ENCODE results near the gene CAP2. TPM values are rescaled to one million over a fixed set of nuclear protein-coding genes. Genes with fewer than 3 reads are reported as not detected.

The CAP2 gene, protein sequence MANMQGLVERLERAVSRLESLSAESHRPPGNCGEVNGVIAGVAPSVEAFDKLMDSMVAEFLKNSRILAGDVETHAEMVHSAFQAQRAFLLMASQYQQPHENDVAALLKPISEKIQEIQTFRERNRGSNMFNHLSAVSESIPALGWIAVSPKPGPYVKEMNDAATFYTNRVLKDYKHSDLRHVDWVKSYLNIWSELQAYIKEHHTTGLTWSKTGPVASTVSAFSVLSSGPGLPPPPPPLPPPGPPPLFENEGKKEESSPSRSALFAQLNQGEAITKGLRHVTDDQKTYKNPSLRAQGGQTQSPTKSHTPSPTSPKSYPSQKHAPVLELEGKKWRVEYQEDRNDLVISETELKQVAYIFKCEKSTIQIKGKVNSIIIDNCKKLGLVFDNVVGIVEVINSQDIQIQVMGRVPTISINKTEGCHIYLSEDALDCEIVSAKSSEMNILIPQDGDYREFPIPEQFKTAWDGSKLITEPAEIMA
- not detected for total RNA-seq
- polyA plus RNA-seq = not detected
- not detected for total RNA-seq

DNA sequence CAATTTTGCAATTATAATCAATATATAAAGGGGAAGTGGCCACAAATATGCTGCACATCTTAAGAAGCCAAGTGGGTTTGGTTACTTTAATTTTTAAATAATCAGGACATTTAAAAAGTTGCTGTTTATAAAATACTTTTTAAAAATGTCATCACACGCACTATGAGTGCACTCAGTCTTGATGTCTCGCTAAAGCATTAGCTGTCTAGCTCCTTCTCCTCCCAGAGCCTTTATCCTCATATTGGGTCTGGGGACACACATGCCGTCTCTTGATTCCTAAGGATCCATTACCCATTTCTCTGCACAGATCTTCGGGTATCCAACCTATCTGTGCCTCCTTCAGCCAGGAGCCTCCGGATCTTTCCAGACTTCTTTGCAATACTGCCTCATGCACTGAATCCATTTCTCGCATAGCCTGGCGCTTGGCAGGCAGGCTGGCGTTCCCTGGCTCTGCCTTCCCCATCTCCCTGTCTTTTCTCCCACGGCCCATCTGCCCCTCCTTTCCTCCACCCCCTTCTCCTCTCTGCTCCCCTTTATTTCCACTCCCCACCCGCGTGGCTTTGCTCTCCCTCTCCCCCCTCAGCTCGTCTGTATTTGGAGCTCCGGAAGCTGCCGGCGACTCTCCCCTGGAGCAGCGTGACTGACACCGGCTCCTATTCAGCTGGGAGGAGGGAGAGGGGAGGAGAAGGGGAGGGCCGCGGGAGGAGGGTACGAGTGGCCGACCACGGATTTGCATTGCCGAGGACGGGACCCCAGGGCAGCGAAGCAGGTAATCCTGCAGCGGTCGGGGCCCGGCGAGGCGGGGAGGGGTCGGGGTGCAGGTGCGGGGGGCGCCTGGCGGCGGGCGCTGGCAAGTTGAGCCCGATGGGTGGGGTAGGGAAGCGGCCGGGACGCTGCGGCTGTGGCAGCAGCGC, at the start of gene CAP2:
Gene CAP2, plus strand, starts transcription at position 618 of the 914 bp plus-strand sequence. CDS start 27,961 bp downstream, outside the sequence.
- Histone ChIP-seq H3K4me1 (ENCODE audit: control insufficient read depth in 2 of 2, insufficient read depth in 2 of 2, low read length in 2 of 2) (no peaks in the 10 kb centered on the region), H3K9me3 (ENCODE audit: control insufficient read depth in 2 of 3, low read length in 3 of 3) (no peaks in the 10 kb centered on the region), H3K36me3 (ENCODE audit: control insufficient read depth in 2 of 3, insufficient read depth in 3 of 3, low read length in 3 of 3) (no peaks in the 10 kb centered on the region), H3K27me3 (ENCODE audit: control insufficient read depth in 2 of 2, insufficient read depth in 2 of 2, low read length in 2 of 2) (peaks cover 0 to 5% of the 10 kb centered on the region in 2 donors), H3K4me3 (ENCODE audit: low read length) (no peak within 1 kb of the TSS), H3K27ac (ENCODE audit: low read depth, low read length) (no peak within 1 kb of the TSS)
- Mint-ChIP-seq H3K4me1 (peaks cover 0 to 10% (median 8%) of the 10 kb centered on the region in 7 donors), H3K27ac (no peak within 1 kb of the TSS), H3K9me3 (peaks cover 0 to 8% (median 0%) of the 10 kb centered on the region in 11 donors), H3K36me3 (no peaks in the 10 kb centered on the region), H3K27me3 (peaks cover 58 to 77% (median 74%) of the 10 kb centered on the region in 5 donors), H3K4me3 (peak within 1 kb of the TSS; percentile 40 to 80 (median 58))
- peak in 1 of 9 donors; percentile 1 for DNase-seq
- CTCF ChIA-PET = no interaction called here
- intact Hi-C loops (cut with micrococcal nuclease) = no loop called here
- POLR2A ChIA-PET = no interaction called here
- ATAC-seq = no peak

DNA sequence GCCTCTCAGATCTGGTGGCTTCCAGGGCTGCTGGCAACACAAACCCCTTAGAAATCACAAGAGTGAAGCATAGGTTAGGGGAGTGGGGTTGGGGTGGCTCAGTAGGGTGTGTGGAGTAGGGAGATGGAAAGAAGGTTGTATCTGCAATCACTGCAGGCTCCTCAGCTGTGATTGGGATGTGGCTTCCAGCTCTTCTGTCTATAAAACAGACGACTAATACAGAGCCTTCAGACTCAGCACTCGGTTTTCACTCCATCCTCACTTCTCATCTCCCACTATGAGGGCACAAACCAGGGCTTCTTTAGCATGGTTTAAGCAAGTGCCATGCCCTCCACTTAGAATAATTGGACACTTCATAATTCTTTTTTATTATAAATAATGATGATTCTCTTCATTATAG, 46.4 kb upstream of the CAP2 start:
- Histone ChIP-seq H3K4me1 (ENCODE audit: control insufficient read depth in 2 of 2, insufficient read depth in 2 of 2, low read length in 2 of 2) (no peaks in the 10 kb centered on the region), H3K36me3 (ENCODE audit: control insufficient read depth in 2 of 3, insufficient read depth in 3 of 3, low read length in 3 of 3) (no peaks in the 10 kb centered on the region), H3K27ac (ENCODE audit: low read depth, low read length) (no peak overlapping the region), H3K4me3 (ENCODE audit: low read length) (no peak overlapping the region), H3K9me3 (ENCODE audit: control insufficient read depth in 2 of 3, low read length in 3 of 3) (no peaks in the 10 kb centered on the region), H3K27me3 (ENCODE audit: control insufficient read depth in 2 of 2, insufficient read depth in 2 of 2, low read length in 2 of 2) (no peaks in the 10 kb centered on the region)
- ChIA-PET POLR2A (no interaction called here), CTCF (no interaction called here)
- Mint-ChIP-seq H3K36me3 (no peaks in the 10 kb centered on the region), H3K27ac (no peak overlapping the region), H3K27me3 (peaks cover 0 to 12% (median 8%) of the 10 kb centered on the region in 5 donors), H3K9me3 (peaks cover 0 to 5% (median 1%) of the 10 kb centered on the region in 11 donors), H3K4me3 (no peak overlapping the region), H3K4me1 (no peaks in the 10 kb centered on the region)
- DNase-seq = no peak
- intact Hi-C loops (cut with micrococcal nuclease) = no loop called here
- no peak for ATAC-seq

DNA sequence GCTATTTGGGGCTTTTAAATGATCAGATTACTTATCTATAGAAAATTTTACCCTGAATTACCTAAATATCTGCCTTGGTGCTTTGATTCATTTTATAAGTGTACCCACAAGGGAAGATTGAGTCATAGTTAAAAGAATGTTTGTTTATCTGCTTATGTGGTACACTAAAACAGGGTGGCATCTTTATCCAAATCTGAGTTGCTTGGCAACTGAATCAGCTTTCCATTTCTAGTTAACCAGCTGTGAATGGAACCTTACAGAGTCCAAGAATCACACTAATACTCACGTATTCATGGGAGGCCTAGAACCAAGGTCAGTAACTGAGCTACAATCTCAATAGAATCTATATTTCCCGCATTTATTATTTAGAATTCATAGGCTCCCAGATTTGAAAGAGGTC, 44.0 kb upstream of the CAP2 start:
- CTCF ChIA-PET = no interaction called here
- Histone ChIP-seq H3K27me3 (ENCODE audit: control insufficient read depth in 2 of 2, insufficient read depth in 2 of 2, low read length in 2 of 2) (no peaks in the 10 kb centered on the region), H3K4me3 (ENCODE audit: low read length) (no peak overlapping the region), H3K36me3 (ENCODE audit: control insufficient read depth in 2 of 3, insufficient read depth in 3 of 3, low read length in 3 of 3) (no peaks in the 10 kb centered on the region), H3K9me3 (ENCODE audit: control insufficient read depth in 2 of 3, low read length in 3 of 3) (no peaks in the 10 kb centered on the region), H3K27ac (ENCODE audit: low read depth, low read length) (no peak overlapping the region), H3K4me1 (ENCODE audit: control insufficient read depth in 2 of 2, insufficient read depth in 2 of 2, low read length in 2 of 2) (no peaks in the 10 kb centered on the region)
- no peak for ATAC-seq
- intact Hi-C loops (cut with micrococcal nuclease) = no loop called here
- no peak for DNase-seq
- H3K4me1 Mint-ChIP-seq = no peaks in the 10 kb centered on the region
- no peaks in the 10 kb centered on the region for H3K36me3 Mint-ChIP-seq
- POLR2A ChIA-PET = no interaction called here
- no peak overlapping the region for H3K27ac Mint-ChIP-seq
- no peak overlapping the region for H3K4me3 Mint-ChIP-seq
- H3K9me3 Mint-ChIP-seq = no peaks in the 10 kb centered on the region
- H3K27me3 Mint-ChIP-seq = peaks cover 2 to 11% (median 5%) of the 10 kb centered on the region in 5 donors

DNA sequence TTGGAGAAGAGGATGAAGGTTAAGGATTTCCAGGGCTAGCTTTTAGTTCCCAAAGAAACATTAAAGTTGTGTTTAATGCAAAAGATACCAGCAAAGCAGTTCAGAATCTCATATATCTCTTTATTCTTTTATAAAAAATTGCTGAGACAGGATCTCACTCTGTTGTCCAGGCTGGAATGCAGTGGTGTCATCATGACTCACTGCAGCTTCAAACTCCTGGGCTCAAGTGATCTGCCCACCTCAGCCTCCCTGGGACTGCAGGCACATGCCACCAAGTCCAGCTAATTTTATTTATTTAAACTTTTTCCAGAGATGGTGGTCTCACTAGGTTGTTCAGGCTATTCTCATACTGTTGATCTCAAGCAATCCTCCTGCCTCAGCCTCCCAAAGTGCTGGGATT, 41.1 kb upstream of the CAP2 start:
- Histone ChIP-seq H3K4me3 (ENCODE audit: low read length) (no peak overlapping the region), H3K36me3 (ENCODE audit: control insufficient read depth in 2 of 3, insufficient read depth in 3 of 3, low read length in 3 of 3) (no peaks in the 10 kb centered on the region), H3K9me3 (ENCODE audit: control insufficient read depth in 2 of 3, low read length in 3 of 3) (no peaks in the 10 kb centered on the region), H3K27me3 (ENCODE audit: control insufficient read depth in 2 of 2, insufficient read depth in 2 of 2, low read length in 2 of 2) (no peaks in the 10 kb centered on the region), H3K4me1 (ENCODE audit: control insufficient read depth in 2 of 2, insufficient read depth in 2 of 2, low read length in 2 of 2) (no peaks in the 10 kb centered on the region), H3K27ac (ENCODE audit: low read depth, low read length) (no peak overlapping the region)
- DNase-seq (no peak), ATAC-seq (no peak)
- Mint-ChIP-seq H3K4me1 (no peaks in the 10 kb centered on the region), H3K36me3 (no peaks in the 10 kb centered on the region), H3K27me3 (peaks cover 0 to 11% (median 4%) of the 10 kb centered on the region in 5 donors), H3K27ac (no peak overlapping the region), H3K4me3 (no peak overlapping the region), H3K9me3 (peaks cover 0 to 2% (median 0%) of the 10 kb centered on the region in 11 donors)
- intact Hi-C loops (cut with micrococcal nuclease) = no loop called here
- ChIA-PET POLR2A (no interaction called here), CTCF (no interaction called here)

DNA sequence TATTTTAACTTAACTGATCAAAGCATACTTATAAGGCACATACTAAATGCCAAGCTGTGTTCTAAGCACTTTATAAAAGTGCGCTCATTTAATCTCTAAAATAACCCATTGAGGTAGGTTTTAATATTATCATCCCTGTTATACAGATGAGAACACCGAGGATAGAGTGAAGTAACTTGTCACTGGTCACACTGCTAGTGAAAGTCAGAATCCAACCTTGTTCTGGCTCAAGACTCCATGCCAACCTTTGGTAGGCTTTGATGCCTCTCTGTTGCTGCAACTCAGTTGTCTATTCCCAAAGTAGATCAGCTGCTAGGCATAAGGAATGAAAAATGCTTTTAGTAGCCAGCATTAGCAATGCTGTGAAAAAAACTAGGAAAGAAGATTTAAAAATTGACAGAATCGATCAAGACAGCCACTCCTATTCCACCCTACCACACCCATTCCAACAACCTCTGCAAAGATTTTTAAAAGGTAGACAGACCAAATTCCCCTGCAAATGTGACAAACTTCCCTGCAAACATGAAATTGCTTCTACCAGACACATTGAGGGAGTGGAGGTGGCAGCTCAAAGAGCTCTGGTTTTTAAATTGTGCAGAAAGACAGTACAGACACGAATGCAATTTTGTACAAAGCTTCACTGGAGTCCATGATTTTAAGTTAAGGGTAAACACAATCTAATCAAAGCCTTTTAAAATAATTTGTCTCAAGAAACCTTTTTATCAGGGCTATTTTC, 39.8 kb upstream of the CAP2 start:
- ChIA-PET POLR2A (no interaction called here), CTCF (no interaction called here)
- H3K36me3 ChIP-seq (ENCODE audit: control insufficient read depth in 2 of 3, insufficient read depth in 3 of 3, low read length in 3 of 3) = no peaks in the 10 kb centered on the region
- no peaks in the 10 kb centered on the region for H3K9me3 ChIP-seq (ENCODE audit: control insufficient read depth in 2 of 3, low read length in 3 of 3)
- no peak overlapping the region for H3K4me3 ChIP-seq (ENCODE audit: low read length)
- intact Hi-C loops (cut with micrococcal nuclease) = no loop called here
- H3K9me3 Mint-ChIP-seq = peaks cover 0 to 2% (median 0%) of the 10 kb centered on the region in 11 donors
- no peaks in the 10 kb centered on the region for H3K36me3 Mint-ChIP-seq
- H3K4me1 ChIP-seq (ENCODE audit: control insufficient read depth in 2 of 2, insufficient read depth in 2 of 2, low read length in 2 of 2) = no peaks in the 10 kb centered on the region
- H3K4me3 Mint-ChIP-seq = no peak overlapping the region
- peaks cover 0 to 11% (median 4%) of the 10 kb centered on the region in 5 donors for H3K27me3 Mint-ChIP-seq
- no peak overlapping the region for H3K27ac ChIP-seq (ENCODE audit: low read depth, low read length)
- no peaks in the 10 kb centered on the region for H3K4me1 Mint-ChIP-seq
- DNase-seq (no peak), ATAC-seq (no peak)
- H3K27me3 ChIP-seq (ENCODE audit: control insufficient read depth in 2 of 2, insufficient read depth in 2 of 2, low read length in 2 of 2) = no peaks in the 10 kb centered on the region
- H3K27ac Mint-ChIP-seq = no peak overlapping the region

DNA sequence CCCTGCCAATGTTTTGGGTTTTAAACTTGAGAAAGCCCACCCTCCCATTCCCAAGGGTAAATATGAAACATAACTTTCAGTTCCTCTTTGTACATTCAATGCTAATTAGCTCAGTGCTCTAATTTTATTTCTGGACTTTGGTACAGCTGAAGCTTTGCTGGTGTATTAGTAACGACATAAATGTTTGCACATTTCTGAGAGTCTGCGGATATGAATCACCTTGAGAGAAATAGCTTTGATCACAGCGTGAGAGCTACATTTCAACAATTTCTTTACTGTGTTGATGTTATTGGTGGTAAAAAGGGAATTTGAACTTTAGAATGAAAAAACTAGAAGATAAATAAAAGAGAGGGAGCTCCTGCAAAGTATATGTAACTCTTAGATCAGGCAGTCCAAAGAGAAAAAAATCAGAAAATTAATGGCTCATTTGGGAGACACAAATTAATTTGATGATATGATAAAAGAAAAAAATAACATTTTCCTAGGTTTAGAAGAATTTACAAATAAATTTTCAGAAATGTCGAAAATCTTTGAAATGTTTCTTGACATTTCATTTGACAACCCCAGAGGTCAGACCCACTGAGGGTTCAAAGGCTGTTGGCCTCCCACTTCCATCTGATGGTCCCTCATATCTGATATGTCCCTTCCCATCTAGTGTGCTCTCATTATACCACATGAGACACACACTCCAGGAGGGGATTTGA, 38.5 kb upstream of the CAP2 start:
- POLR2A ChIA-PET = no interaction called here
- peaks cover 0 to 6% (median 0%) of the 10 kb centered on the region in 11 donors for H3K9me3 Mint-ChIP-seq
- CTCF ChIA-PET = no interaction called here
- no peak for DNase-seq
- no peak overlapping the region for H3K27ac ChIP-seq (ENCODE audit: low read depth, low read length)
- no peaks in the 10 kb centered on the region for H3K36me3 ChIP-seq (ENCODE audit: control insufficient read depth in 2 of 3, insufficient read depth in 3 of 3, low read length in 3 of 3)
- no peak overlapping the region for H3K4me3 ChIP-seq (ENCODE audit: low read length)
- H3K27ac Mint-ChIP-seq = no peak overlapping the region
- H3K9me3 ChIP-seq (ENCODE audit: control insufficient read depth in 2 of 3, low read length in 3 of 3) = no peaks in the 10 kb centered on the region
- H3K27me3 Mint-ChIP-seq = peaks cover 0 to 15% (median 4%) of the 10 kb centered on the region in 5 donors
- H3K4me1 ChIP-seq (ENCODE audit: control insufficient read depth in 2 of 2, insufficient read depth in 2 of 2, low read length in 2 of 2) = no peaks in the 10 kb centered on the region
- H3K4me1 Mint-ChIP-seq = no peaks in the 10 kb centered on the region
- H3K27me3 ChIP-seq (ENCODE audit: control insufficient read depth in 2 of 2, insufficient read depth in 2 of 2, low read length in 2 of 2) = no peaks in the 10 kb centered on the region
- H3K36me3 Mint-ChIP-seq = no peaks in the 10 kb centered on the region
- no peak overlapping the region for H3K4me3 Mint-ChIP-seq
- ATAC-seq = no peak
- intact Hi-C loops (cut with micrococcal nuclease) = no loop called here

All from naive thymus-derived CD4-positive, alpha-beta T cell (primary cell).